ENCODE data around the gene BDP1.
"Not testable (repeated sequence)": the region's sequence is repeated elsewhere in the genome, so short reads cannot be mapped to it uniquely, and the experiment has no call there.

Gene BDP1

DNA sequence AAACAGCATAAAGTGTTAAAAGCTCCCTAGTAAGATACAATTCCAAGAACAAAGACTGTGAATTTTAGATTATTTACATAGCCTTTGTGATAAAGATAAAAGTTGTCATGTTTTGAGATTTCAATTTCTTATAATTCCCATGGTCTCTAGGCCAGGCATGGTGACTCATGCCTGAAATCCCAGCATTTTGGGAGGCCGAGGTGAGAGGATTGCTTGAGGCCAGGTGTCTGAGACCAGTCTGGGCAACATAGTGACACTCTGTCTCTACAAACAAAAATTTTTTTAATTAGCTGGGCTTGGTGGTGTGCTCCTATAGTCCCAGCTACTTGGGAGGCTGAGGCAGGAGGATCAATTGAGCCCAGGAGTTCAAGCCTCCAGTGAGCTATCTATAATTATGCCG lies 48.1 kb downstream of the BDP1 start:
- TF ChIP-seq ZFX (IDR thresholded peaks at IDR 0.05), result no peak
- TF ChIP-seq, protein P1, sequence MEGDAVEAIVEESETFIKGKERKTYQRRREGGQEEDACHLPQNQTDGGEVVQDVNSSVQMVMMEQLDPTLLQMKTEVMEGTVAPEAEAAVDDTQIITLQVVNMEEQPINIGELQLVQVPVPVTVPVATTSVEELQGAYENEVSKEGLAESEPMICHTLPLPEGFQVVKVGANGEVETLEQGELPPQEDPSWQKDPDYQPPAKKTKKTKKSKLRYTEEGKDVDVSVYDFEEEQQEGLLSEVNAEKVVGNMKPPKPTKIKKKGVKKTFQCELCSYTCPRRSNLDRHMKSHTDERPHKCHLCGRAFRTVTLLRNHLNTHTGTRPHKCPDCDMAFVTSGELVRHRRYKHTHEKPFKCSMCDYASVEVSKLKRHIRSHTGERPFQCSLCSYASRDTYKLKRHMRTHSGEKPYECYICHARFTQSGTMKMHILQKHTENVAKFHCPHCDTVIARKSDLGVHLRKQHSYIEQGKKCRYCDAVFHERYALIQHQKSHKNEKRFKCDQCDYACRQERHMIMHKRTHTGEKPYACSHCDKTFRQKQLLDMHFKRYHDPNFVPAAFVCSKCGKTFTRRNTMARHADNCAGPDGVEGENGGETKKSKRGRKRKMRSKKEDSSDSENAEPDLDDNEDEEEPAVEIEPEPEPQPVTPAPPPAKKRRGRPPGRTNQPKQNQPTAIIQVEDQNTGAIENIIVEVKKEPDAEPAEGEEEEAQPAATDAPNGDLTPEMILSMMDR (conservative IDR thresholded peaks at IDR 0.05), result no peak
- H3K27ac ChIP-seq, result no peak overlapping the region

DNA sequence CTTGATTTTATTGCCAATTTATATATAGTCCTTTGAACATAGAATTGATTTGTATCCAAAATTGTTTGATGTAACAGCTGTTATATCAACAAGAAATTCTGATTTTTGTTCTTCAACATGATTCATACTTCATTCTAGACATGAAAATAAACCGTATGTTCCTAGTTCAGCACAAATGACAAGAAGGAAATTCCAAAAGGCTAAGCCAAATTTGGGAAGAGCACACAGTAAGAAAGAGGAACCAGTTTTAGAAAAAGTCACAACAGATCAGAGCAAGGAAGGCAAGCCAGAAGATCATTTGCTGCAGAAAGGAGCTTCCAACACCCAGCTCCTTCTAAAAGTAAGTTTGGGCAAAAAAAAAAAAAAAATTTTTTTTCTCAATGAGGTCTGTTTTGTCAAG lies 66.7 kb downstream of the BDP1 start:
- no peak for TF ChIP-seq ZFX (IDR thresholded peaks at IDR 0.05)
- TF ChIP-seq, protein P1 (conservative IDR thresholded peaks at IDR 0.05), result no peak
- no peak overlapping the region for H3K27ac ChIP-seq

DNA sequence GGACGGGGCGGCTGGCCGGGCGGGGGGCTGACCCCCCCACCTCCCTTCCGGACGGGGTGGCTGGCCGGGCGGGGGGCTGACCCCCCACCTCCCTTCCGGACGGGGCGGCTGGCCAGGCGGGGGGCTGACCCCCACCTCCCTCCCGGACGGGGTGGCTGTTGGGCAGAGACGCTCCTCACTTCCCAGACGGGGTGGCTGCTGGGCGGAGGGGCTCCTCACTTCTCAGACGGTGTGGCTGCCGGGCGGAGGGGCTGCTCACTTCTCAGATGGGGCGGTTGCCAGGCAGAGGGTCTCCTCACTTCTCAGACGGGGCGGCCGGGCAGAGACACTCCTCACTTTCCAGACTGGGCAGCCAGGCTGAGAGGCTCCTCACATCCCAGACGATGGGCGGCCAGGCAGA lies 70.2 kb downstream of the BDP1 start:
- H3K27ac ChIP-seq, result not testable (repeated sequence)

DNA sequence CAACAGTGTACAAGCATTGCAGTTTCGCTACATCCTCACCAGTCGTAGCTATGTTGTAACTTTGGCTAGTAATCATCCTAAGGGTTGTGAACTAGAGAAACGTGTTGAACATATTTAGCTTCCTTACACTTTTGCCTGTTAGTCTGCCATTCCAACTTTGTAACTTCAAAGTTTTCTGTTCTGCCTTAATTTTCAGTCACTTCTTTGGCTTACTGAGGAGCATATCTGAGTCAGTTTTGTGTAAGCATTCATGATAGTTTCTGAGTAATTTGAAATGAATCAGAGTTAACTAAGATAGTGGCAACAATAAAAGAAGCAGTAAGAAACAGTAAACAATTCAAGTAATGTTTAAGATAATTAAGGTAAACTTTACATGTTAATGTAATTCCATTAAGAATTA lies 72.8 kb downstream of the BDP1 start:
- no peak for TF ChIP-seq ZFX (IDR thresholded peaks at IDR 0.05)
- TF ChIP-seq, protein P1 (conservative IDR thresholded peaks at IDR 0.05), result no peak
- H3K27ac ChIP-seq, result no peak overlapping the region

DNA sequence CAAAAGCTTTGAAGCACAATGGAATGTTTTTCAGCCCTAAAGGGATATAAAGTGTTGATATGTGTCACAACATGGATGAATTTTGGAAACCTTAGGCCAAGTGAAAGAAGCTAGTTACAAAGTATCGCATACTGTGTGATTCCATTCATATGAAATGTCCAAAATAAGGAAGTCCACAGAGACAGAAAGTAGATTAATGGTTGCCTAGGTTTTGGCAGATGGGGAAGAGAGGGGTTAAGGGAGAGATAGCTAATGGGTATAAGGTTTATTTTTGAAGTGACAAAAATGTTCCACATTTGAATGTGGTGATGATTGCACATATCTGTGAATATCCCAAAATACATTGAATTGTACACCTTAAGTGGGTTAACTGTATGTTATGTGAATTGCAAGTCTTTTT lies 74.2 kb downstream of the BDP1 start:
- no peak overlapping the region for H3K27ac ChIP-seq
- TF ChIP-seq ZFX (IDR thresholded peaks at IDR 0.05), result no peak
- TF ChIP-seq, protein P1 (conservative IDR thresholded peaks at IDR 0.05), result no peak

DNA sequence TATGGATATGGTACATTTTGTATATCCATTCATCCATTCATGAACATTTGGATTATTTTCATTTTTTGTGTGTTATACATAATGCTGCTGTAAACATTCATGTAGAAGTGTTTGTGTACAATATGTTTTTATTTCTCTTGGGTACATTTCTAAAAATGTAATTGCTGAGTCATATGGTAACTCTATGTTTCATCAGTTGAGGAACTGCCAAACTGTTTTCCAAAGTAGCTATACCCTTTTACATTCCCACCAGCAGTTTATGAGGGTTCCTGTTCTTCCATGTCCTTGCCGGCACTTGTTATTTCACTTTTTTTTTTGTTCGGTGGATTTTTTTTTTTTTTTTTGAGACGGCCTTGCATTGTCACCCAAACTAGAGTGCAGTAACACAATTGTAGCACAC lies 77.7 kb downstream of the BDP1 start:
- H3K27ac ChIP-seq, result peak overlapping the region; percentile 26; the same call in 1 of the 2 replicates
- TF ChIP-seq ZFX (IDR thresholded peaks at IDR 0.05), result no peak
- TF ChIP-seq, protein P1 (conservative IDR thresholded peaks at IDR 0.05), result no peak

DNA sequence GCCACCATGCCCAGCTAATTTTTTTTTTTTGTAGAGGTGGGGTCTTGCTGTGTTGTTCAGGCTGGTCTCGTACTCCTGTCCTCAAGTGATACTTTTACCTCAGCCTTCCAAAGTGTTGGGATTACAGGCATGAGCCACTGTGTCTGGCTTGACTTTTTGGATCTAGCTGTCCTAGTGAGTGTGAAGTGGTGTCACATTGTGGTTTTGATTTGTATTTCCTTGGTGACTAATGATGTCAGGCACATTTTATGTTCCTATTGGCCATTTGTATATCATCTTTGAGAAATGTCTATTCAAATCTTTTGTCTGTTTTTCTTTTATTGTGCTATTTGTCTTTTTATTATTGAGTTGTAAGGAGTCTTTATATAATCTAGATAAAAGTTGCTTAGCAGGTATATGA lies 78.2 kb downstream of the BDP1 start:
- TF ChIP-seq ZFX (IDR thresholded peaks at IDR 0.05), result no peak
- TF ChIP-seq, protein P1 (conservative IDR thresholded peaks at IDR 0.05), result no peak
- H3K27ac ChIP-seq, result peak overlapping the region; percentile 26; the same call in 1 of the 2 replicates

DNA sequence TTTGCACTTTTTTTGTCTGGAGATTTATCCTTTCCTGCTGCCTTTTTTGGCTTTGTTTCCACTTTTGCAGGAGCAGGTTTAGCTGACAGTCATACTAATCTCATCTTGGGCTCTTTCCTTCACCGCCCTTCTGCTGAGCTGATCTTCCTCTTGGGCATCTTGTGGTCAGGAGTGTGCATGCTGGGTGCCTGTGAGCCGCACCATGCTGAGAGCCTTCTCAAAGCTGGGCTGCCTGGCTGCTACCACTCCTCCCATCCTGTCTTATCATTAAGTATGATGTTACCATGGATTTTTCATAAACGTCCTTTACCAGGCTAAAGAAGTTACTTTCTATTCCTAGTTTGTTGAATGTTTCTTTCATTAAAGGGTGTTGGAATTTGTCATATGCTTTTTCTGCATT lies 82.2 kb downstream of the BDP1 start:
- H3K27ac ChIP-seq, result 0 out of 2 replicates have a peak overlapping the region, but pooled peaks have one; percentile 31
- TF ChIP-seq, protein P1 (conservative IDR thresholded peaks at IDR 0.05), result no peak
- TF ChIP-seq ZFX (IDR thresholded peaks at IDR 0.05), result no peak

DNA sequence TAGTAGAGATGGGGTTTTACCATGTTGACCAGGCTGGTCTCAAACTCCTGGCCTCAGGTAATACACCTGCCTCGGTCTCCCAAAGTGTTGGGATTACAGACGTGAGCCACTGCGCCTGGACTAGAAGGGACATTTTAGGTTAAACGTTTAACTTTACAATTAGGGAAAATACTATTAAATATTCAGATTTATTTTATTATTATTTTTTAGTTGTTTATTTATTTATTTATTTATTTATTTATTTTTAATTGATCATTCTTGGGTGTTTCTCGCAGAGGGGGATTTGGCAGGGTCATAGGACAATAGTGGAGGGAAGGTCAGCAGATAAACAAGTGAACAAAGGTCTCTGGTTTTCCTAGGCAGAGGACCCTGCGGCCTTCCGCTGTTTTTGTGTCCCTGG lies 95.4 kb downstream of the BDP1 start:
- H3K27ac ChIP-seq, result not testable (repeated sequence)

DNA sequence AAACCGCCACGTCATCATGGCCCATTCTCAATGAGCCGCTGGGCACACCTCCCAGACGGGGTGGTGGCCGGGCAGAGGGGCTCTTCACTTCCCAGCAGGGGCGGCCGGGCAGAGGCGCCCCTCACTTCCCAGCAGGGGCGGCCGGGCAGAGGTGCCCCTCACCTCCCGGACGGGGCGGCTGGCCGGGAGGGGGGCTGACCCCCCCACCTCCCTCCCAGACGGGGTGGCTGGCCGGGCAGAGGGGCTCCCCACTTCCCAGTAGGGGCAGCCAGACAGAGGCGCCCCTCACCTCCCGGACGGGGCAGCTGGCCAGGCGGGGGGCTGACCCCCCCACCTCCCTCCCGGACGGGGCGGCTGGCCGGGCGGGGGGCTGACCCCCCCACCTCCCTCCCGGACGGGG lies 96.1 kb downstream of the BDP1 start:
- not testable (repeated sequence) for H3K27ac ChIP-seq

DNA sequence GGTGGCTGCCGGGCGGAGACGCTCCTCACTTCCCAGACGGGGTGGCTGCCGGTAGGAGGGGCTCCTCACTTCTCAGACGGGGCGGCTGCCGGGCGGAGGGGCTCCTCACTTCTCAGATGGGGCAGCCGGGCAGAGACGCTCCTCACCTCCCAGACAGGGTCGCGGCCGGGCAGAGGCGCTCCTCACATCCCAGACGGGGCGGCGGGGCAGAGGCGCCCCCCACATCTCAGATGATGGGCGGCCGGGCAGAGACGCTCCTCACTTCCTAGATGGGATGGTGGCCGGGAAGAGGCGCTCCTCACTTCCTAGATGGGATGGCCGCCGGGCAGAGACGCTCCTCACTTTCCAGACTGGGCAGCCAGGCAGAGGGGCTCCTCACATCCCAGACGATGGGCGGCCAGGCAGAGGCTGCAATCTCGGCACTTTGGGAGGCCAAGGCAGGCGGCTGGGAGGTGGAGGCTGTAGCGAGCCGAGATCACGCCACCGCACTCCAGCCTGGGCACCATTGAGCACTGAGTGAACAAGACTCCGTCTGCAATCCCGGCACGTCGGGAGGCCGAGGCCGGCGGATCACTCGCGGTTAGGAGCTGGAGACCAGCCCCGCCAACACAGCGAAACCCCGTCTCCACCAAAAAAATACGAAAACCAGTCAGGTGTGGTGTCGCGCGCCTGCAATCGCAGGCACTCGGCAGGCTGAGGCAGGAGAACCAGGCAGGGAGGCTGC lies 96.7 kb downstream of the BDP1 start:
- not testable (repeated sequence) for H3K27ac ChIP-seq

Measured in C4-2B (cell line).